HG02678 (cell line): Measurements from ENCODE around the gene GNB1L.

ENCODE experiments used
- ATAC-seq: cut with Tn5 transposase; IDR thresholded peaks from one replicate; pipeline ENCODE4 v1.9.1; 2021; ENCODE audit warnings: mild to moderate bottlenecking, moderate library complexity; ENCODE audit not compliant: unreplicated experiment

The GNB1L gene

DNA sequence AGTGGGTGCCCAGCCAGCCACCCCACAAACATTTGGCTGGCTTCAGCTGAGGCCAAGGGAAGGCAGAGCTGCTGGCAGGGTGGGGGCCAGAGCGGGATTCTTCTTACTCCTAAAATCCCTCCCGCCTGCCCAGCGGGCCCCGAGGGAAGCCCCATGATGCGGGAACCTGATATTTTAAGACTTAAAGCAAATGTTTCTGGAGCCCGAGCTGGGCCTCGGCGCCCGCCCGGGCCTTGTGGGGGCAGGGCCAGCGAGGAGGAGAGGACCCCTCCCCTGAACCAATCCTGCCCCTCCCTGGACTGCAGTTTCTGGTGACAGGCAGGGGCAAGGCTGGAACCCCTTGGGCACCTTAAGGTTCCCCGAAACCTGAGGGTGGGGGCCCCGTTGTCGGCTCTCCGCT, 114.1 kb downstream of the GNB1L start:
- ATAC-seq: no peak

DNA sequence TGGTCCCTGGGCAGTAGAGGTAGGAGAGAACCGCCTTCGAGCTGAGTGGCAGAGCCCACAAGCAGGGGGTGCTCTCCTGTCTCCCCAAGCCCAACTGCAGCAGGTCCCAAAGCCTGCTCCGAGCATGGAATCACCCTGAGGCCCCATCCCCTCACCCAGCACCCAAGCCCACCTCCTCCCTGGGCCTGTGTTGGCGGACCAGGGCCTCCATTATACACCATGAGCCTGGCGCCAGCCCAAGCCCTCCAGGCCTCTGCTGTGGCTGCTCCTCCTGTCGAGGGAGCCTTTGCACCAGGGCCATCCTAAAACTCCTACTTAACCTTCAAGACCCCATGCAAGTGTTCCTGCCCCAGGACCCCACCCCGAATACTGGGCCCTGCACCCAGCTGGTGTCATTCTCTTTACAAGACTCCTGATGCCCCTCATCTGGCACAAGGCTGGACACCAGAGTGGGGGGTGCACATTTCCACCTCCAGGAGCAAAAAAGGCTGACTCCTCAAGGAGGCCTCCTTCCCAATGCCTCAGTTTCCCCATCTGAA, 114.7 kb downstream of the GNB1L start:
- no peak for ATAC-seq

DNA sequence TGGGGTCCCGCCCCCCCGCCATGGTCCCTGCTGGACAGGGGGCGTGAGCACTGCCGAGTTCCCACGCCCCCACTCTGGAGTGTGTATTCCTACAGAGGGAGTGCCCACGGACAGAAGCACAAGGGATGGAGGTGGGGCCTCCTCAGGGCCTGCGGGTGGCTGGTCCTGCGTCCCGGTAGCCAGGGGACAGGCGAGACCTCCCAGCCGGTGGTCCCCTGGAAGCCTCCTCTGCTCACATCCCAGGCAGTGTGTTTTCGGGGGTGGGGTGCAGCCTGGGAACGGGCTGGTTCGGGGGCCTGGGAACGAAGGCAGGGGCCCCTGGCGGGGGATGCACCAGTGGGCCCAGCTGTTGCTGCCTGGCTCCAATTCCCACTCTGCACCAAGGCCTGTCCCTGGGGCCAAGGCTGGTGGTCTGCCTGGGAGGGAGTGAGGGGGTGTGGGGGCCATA, 115.2 kb downstream of the GNB1L start:
- ATAC-seq: no peak

DNA sequence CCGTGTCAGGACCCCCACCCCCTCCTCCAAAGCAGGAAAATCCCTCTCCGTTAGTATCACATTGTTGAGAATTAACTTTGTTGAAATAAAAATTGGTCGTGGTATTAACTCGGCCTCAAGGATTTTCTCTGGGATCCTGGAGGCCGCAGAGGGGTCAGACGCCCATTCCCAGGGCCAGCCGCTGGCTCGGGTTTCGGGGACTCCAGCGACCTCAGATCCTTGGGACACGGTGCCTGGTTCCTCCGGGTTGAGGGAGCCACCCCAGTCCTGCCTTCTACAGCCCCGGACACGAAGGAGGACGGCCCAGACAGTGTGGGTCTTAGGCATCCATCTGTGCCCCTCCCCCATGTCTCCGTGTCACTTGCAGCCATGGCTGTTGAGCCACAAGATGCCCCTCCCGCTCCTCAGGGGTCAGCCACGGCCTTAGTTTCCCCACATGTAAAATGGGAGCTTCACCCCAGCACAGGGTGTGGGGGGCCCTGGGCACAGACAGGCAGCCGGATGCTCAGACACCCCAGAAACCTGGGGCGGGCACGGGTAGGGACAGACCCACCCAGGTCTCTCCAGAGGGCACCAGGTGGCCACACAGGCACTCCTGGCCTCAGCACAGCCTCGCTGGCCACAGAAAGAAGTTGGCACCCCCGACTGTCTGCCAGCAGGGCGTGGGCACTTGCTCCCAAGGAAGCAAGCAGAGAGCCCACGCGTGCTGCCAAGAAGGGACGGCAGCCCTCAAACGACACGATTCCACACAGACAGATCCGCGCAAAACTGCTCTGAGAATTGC, 115.8 kb downstream of the GNB1L start:
- no peak for ATAC-seq

DNA sequence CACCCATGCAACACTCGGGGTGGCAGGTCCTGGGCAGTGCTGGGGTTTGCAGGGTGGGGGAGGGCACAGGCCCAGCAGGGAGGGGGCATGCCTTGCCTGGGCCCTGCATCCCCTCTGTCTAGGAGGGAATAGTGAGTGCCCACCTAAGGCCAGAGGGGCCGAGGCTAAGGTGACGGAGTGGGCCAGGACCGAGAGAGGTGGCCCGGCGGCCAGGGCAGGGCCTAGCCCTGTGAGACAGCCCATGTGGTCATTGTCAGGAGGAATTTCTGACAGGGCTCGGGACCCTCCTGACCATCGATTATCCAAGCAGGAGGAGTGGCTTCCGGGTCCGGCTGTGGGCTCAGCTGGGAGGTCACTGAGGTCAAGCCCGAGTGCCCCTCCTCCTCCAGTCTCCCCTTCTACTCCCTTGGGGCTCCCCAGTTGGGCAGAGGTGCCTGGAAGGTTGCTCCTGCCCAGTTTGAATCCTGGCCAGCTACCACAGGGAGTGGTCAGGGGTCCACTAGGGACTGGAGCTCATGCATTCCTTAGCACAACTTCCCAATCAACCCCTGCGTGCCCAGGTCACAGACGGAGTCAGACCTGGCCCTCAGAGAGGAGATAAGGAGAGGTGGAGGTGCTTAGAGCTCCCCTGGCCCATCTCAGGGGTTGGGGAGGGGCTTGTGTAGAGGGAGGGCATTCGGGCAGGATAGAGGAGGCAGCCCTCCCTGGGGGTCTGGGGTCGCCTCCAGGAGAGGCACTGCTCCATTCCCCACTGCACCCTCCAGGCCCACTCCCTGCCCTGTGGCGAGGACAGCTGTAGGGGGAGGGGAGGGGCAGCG, 116.6 kb downstream of the GNB1L start:
- ATAC-seq: no peak

DNA sequence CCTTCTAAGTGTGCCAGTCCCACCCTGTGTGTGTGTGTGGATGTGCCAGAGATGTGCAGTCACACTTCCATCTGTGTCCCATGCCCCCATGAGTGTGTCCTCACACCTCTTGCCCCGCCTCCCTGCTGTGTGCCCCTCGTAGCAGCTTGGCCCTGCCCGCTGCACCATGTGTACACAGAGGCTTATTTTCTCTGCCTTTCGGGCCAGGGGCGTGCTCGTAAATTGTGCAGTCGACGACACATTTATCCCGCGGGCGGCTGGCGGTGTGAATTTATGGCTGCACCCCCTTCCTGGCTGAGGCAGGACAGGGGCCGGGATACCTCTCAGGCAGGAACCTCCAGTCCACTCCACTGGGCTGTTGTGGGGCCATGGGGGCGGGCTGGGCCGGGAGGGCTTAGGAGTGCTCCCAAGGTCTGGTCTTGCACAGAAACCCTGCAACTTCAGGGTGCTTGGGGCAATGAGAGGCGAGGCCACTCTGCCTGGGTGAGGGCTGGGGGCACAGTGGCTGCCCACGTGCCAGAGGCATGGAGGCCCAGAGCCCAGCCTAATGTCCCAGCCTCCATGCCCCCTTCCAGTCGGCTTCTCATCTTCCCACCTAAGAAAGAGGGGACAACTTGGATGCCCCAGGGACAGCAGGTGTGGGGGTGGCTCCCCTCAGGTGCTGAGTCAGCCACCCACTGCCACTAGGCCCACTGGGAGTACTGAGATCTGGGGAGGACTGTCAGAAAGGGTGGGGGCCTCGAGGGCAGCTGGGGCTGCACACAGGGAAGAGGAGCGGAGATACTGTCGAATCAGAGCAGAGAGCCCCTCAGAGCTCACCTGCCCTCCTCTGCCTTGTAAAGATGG, 118.8 kb downstream of the GNB1L start:
- no peak for ATAC-seq

DNA sequence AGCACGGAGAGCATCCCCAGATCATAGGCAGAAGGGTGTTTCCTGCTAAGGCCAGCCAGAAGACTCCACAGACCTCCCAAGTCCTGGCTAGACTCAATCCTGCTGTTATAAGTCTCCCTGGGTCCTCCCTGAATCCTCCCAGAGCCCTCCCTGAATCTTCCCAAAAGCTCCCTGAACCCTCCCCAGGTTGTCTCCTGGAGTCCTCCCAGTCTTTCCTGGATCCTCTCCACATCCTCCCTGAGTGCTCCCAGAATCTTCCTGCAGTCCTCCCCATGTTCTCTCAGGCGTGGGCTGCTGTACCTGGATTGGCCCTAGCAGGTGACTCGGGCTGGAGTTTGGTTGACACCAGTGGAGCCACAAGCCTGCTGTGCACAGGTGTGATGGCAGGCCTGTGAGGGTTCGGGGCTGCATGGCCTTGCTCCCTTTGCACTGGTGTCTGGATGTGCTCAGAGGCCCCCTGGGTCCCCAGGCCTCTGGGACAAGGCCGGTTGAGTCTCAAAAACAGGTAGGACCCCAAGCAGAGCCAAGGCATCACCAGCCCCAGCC, 119.8 kb downstream of the GNB1L start:
- no peak for ATAC-seq

DNA sequence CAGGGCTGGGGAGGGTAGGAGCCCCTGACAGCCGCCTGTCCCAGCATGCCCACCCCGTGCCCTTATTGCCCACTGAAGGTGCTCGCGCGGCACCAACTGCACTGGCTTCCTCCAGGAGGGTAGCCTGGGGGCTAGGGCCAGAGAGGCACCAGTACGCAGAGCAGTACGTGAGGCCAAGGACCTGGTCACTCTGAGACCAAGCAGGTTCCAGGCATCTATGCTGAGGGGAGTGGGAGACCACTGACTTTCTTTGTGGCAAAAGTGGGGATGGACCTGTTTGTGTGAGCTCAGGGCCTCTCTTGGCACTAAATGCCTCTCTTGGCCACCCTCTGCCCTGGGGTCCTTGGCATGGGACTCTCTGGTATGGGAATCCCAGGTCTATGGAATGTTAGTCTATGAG, 120.5 kb downstream of the GNB1L start:
- ATAC-seq: no peak

DNA sequence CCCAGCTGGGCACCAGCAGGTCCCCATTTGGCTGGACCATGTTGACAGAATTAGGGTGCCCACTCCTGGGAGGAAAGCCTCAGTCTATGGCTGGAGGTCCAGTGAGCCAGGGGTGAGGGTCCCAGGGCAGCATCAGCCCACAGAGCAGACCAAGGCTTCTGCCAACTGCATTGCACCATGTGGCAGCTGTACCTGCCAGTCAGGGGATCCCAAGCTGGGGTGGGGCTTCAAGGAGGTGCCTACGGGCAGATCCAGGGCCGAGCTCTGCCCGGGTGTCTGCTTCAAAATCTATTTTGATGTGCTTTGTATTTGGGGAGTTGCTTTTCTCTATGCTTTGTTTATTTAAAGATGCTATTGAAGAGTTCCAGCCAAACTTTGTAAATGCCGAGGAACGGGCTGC, 120.9 kb downstream of the GNB1L start:
- no peak for ATAC-seq
